ENCODE measurements around the gene WDR90.
A peak's percentile ranks its signal among the peaks of the same experiment; 100 is the strongest.

The WDR90 gene

DNA sequence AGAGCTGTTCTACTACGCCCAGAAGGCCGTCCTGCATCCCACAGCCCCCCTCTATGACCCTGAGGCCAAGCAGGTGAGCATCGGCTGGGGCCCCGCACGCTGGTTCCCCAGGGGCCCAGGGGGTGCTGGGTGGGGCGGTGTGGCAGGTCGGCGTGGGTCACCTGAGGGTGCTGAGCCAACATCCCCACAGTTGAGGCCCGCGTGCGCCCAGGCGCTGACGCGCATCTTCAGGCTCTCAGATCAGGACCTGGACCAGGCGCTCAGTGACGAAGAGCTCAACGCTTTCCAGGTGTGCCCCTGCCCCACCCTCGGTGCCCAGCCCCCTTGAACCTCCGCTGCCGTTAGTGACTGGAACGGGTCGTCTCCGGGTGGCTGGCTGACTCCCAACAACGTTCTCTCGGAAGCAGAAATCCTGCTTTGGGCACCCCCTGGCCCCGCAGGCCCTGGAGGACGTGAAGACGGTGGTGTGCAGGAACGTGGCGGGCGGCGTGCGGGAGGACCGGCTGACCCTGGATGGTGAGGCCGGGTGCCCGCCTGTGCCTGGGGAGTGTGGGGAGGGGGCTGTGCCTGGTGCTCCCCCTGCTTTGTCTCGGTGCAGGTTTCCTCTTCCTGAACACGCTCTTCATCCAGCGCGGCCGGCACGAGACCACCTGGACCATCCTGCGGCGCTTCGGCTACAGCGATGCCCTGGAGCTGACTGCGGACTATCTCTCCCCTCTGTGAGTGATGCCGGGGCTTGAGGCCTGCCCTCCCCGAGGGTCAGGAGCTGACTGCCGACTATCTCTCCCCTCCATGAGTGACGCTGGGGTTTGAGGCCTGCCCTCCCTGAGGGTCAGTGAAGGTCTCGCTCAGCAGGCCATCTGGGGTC is 21.6 kb downstream of the WDR90 start:
- no peak overlapping the region for H3K4me3 ChIP-seq (ENCODE audit: low read depth, low read length)
- H3K27me3 ChIP-seq (ENCODE audit: control insufficient read depth, insufficient read depth, low read length), result no peaks in the 10 kb centered on the region
- H3K9me3 ChIP-seq (ENCODE audit: control insufficient read depth, insufficient read depth, low read length), result no peaks in the 10 kb centered on the region
- no peak overlapping the region for H3K9ac ChIP-seq (ENCODE audit: low read depth, low read length)
- peaks cover 59% of the 10 kb centered on the region for H3K36me3 ChIP-seq (ENCODE audit: control insufficient read depth, insufficient read depth, low read length)
- H3K4me1 ChIP-seq (ENCODE audit: control insufficient read depth, insufficient read depth, low read length), result no peaks in the 10 kb centered on the region

DNA sequence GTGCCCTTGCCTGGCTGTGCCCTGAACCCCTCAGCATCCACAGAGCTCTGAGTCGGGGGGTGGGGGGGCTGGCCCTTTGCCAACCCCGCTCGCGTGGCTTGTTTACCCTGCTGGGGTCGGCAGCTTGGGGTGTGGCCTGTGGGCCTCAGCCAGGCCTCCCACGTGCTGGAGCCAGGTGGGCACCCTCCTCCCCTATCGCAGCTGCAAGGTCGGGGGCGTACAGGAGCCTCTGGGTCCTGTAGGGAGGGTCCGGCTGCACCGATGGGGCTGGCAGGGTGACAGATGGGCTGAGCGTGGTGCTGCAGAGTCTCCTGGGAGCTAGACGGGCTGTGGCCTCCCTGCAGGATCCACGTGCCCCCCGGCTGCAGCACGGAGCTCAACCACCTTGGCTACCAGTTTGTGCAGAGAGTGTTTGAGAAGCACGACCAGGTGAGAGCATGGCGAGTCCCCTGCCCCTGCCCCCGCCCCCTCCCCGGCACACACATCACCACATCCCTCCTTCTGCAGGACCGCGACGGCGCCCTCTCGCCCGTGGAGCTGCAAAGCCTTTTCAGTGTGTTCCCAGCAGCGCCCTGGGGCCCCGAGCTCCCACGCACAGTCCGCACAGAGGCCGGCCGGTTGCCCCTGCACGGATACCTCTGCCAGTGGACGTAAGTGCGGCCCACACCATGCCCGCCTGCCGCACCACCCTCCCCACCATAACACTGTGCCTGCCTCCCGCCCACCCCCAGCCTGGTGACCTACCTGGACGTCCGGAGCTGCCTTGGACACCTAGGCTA is 22.4 kb downstream of the WDR90 start:
- Histone ChIP-seq H3K27me3 (ENCODE audit: control insufficient read depth, insufficient read depth, low read length) (no peaks in the 10 kb centered on the region), H3K4me1 (ENCODE audit: control insufficient read depth, insufficient read depth, low read length) (no peaks in the 10 kb centered on the region), H3K36me3 (ENCODE audit: control insufficient read depth, insufficient read depth, low read length) (peaks cover 59% of the 10 kb centered on the region), H3K9ac (ENCODE audit: low read depth, low read length) (no peak overlapping the region), H3K9me3 (ENCODE audit: control insufficient read depth, insufficient read depth, low read length) (no peaks in the 10 kb centered on the region), H3K4me3 (ENCODE audit: low read depth, low read length) (no peak overlapping the region)

DNA sequence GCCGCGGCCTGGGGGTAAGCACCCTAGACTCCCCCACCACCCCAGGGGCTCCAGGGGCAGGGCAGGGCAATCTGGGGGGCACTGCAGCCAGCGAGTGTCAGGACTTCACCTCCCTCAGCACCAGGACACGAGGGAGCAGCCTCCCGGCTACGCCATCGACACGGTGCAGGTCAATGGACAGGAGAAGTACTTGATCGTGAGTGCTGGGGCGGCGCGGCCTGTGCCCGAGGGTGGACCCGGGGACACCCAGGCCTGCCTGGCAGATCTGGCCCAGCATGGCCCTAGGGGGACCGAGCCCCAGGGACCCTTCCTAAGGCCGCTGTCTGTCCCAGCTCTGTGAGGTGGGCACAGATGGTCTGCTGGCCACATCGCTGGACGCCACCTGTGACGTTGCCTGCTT is 23.2 kb downstream of the WDR90 start:
- Histone ChIP-seq H3K4me1 (ENCODE audit: control insufficient read depth, insufficient read depth, low read length) (no peaks in the 10 kb centered on the region), H3K9ac (ENCODE audit: low read depth, low read length) (no peak overlapping the region), H3K27me3 (ENCODE audit: control insufficient read depth, insufficient read depth, low read length) (no peaks in the 10 kb centered on the region), H3K9me3 (ENCODE audit: control insufficient read depth, insufficient read depth, low read length) (no peaks in the 10 kb centered on the region), H3K4me3 (ENCODE audit: low read depth, low read length) (no peak overlapping the region), H3K36me3 (ENCODE audit: control insufficient read depth, insufficient read depth, low read length) (peaks cover 55% of the 10 kb centered on the region)

DNA sequence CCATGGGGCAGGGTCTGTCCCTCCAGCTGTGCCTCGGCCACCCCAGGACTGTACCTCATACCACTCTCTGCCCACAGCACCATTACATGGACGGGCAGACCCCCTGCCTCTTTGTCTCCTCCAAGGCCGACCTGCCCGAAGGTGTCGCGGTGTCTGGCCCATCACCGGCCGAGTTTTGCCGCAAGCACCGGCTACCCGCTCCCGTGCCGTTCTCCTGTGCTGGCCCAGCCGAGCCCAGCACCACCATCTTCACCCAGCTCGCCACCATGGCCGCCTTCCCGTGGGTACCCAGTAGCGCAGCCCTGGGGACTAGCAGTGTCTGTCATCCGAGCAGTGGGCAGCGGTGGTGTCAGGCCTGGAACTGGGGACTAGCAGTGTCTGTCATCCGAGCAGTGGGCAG is 23.7 kb downstream of the WDR90 start:
- no peaks in the 10 kb centered on the region for H3K9me3 ChIP-seq (ENCODE audit: control insufficient read depth, insufficient read depth, low read length)
- no peak overlapping the region for H3K4me3 ChIP-seq (ENCODE audit: low read depth, low read length)
- no peaks in the 10 kb centered on the region for H3K27me3 ChIP-seq (ENCODE audit: control insufficient read depth, insufficient read depth, low read length)
- no peak overlapping the region for H3K9ac ChIP-seq (ENCODE audit: low read depth, low read length)
- peaks cover 55% of the 10 kb centered on the region for H3K36me3 ChIP-seq (ENCODE audit: control insufficient read depth, insufficient read depth, low read length)
- no peaks in the 10 kb centered on the region for H3K4me1 ChIP-seq (ENCODE audit: control insufficient read depth, insufficient read depth, low read length)

DNA sequence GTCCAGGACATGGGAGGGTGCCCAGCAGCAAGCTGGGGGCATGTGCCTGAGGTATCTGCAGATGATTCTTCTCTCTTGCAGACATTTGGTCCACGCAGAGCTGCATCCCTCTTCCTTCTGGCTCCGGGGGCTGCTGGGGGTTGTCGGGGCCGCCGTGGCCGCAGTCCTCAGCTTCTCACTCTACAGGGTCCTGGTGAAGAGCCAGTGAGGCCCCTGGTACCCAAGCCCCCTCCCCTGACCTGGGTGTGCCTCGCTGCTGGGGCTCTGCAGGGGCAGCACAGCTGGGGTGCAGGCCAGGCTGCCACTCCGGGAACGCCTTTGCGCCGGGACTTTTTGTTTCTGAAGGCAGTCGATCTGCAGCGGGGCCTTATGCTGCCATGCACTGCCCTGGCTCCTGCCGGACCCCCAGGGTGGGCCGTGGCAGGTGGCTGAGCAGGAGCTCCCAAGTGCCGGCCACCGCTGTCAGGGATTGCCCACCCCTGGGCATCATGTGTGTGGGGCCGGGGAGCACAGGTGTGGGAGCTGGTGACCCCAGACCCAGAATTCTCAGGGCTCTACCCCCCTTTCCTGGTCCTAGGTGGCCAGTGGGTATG is 24.3 kb downstream of the WDR90 start:
- H3K9me3 ChIP-seq (ENCODE audit: control insufficient read depth, insufficient read depth, low read length), result no peaks in the 10 kb centered on the region
- no peak overlapping the region for H3K4me3 ChIP-seq (ENCODE audit: low read depth, low read length)
- H3K9ac ChIP-seq (ENCODE audit: low read depth, low read length), result no peak overlapping the region
- no peaks in the 10 kb centered on the region for H3K27me3 ChIP-seq (ENCODE audit: control insufficient read depth, insufficient read depth, low read length)
- H3K36me3 ChIP-seq (ENCODE audit: control insufficient read depth, insufficient read depth, low read length), result peaks cover 55% of the 10 kb centered on the region
- no peaks in the 10 kb centered on the region for H3K4me1 ChIP-seq (ENCODE audit: control insufficient read depth, insufficient read depth, low read length)

DNA sequence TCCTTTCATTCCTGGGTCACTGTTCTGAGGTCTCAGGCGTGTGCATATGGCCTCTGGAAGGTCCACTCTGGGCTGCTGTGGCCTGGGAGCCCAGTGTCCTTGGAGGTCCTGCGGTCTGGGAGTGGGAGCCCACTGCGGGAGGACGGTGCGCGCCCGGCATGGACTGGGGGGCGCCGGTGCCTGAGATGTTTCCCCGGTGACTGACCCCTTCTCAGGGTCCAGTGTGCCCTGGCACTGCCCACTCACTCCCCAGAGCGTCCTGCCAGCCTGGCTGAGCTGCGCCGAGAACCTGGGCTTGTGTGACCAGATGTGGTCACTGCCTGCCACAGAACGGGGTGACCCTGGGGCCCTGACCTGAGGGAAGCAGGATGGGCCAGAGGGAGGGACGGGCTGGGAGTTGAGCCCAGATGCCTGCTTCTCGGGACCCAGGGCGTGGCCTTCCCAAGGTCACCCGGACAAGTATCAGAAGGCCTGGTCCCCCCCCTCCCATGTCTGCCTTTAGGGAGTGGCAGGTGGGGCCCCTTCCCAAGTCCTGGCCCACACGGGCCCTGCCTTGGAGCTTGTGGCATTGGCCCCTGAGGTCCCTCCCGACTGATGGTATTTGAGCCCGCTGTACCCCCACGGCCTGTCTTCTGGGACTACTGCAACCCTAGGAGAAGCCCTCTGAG is 25.2 kb downstream of the WDR90 start:
- Histone ChIP-seq H3K27me3 (ENCODE audit: control insufficient read depth, insufficient read depth, low read length) (no peaks in the 10 kb centered on the region), H3K4me3 (ENCODE audit: low read depth, low read length) (peak overlapping the region; percentile 65), H3K9me3 (ENCODE audit: control insufficient read depth, insufficient read depth, low read length) (no peaks in the 10 kb centered on the region), H3K36me3 (ENCODE audit: control insufficient read depth, insufficient read depth, low read length) (peaks cover 49% of the 10 kb centered on the region), H3K4me1 (ENCODE audit: control insufficient read depth, insufficient read depth, low read length) (no peaks in the 10 kb centered on the region), H3K9ac (ENCODE audit: low read depth, low read length) (no peak overlapping the region)

DNA sequence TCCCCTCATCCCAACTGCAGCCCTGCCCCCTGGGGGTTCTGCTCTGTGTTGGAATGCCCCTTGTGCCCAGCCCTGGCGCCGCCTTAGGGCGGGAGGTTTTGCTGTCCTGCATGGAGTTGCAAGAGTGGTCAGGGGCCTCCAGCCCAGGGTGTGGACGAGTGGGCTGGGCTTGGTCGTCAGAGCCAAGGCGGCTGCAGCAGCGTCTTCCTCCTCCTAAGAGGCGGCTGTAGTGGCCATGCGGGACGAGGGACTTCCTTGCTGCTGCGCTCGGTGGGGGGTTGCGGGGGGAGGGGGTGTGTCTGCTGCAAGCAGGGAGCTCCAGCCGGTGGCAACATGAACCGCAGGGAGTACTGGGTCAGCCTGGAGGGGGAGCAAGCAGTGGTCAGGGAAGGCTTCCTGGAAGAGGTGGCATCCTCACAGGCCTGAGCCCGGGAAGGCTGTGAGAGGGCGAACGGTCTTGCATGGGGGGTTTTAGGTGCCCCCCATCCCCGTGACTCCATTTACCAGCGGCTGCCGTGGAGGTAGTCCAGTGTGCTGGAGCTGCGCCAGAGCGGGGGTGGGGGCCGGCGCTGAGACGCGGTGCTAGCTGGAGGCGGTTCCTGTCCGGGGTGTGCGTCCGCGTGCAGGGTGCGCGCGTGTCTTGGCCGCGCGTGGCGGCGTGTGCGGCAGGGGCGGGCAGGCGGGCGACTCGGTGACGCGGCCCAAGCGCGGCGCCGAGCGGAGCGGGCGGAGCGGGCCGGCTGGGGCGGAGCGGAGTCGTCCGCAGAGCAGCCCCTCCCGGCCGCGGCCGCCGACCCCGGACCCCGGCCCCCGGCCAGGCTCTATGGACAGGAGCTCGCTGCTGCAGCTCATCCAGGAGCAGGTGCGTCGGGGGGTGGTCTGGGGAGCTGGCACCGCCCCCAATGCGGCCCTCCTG is 26.1 kb downstream of the WDR90 start, which contains the start of gene RHBDL1:
TSS of gene RHBDL1 (plus strand) at position 704 of the 916 bp plus-strand sequence. CDS start at position 824, 120 bp downstream.
- Histone ChIP-seq H3K9me3 (ENCODE audit: control insufficient read depth, insufficient read depth, low read length) (no peaks in the 10 kb centered on the region), H3K4me3 (ENCODE audit: low read depth, low read length) (peak within 1 kb of the TSS; percentile 65), H3K27me3 (ENCODE audit: control insufficient read depth, insufficient read depth, low read length) (no peaks in the 10 kb centered on the region), H3K36me3 (ENCODE audit: control insufficient read depth, insufficient read depth, low read length) (peaks cover 41% of the 10 kb centered on the region), H3K4me1 (ENCODE audit: control insufficient read depth, insufficient read depth, low read length) (no peaks in the 10 kb centered on the region), H3K9ac (ENCODE audit: low read depth, low read length) (peak within 1 kb of the TSS; percentile 47)

DNA sequence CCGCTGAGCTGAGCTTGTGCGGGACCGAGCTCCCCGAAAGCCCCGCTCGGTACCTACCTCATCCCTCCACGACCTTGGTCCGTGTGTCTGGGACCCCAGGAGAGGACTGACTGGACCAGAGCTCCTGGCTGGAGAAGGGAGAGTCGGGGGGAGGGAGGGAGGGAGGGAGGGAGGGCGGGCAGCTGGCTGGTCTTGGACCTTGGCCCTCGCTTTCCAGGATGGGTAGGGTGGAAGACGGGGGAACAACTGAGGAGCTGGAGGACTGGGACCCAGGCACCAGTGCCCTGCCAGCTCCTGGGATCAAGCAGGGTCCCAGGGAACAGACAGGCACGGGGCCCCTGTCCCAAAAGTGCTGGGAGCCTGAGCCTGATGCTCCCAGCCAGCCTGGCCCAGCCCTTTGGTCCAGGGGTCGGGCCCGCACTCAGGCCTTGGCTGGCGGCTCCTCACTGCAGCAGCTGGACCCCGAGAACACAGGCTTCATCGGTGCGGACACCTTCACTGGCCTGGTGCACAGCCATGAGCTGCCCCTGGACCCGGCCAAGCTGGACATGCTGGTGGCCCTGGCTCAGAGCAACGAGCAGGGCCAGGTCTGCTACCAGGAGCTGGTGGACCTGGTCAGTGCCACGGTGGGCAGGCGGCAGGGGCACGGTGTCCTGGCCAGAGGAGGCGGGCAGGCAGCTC is 26.9 kb downstream of the WDR90 start:
- peak overlapping the region; percentile 65 for H3K4me3 ChIP-seq (ENCODE audit: low read depth, low read length)
- H3K9ac ChIP-seq (ENCODE audit: low read depth, low read length), result no peak overlapping the region
- H3K4me1 ChIP-seq (ENCODE audit: control insufficient read depth, insufficient read depth, low read length), result no peaks in the 10 kb centered on the region
- no peaks in the 10 kb centered on the region for H3K9me3 ChIP-seq (ENCODE audit: control insufficient read depth, insufficient read depth, low read length)
- peaks cover 33% of the 10 kb centered on the region for H3K36me3 ChIP-seq (ENCODE audit: control insufficient read depth, insufficient read depth, low read length)
- H3K27me3 ChIP-seq (ENCODE audit: control insufficient read depth, insufficient read depth, low read length), result no peaks in the 10 kb centered on the region

DNA sequence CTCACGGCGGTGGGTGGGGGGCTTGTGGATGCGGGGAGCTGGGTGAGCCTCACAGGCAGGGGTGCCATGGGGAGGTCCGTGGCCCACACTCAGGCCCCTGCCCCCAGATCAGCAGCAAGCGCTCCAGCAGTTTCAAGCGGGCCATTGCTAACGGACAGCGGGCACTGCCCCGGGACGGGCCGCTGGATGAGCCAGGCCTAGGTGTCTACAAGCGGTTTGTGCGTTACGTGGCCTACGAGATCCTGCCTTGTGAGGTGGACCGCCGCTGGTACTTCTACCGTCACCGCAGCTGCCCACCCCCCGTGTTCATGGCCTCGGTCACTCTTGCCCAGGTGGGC is 27.4 kb downstream of the WDR90 start:
- no peaks in the 10 kb centered on the region for H3K27me3 ChIP-seq (ENCODE audit: control insufficient read depth, insufficient read depth, low read length)
- H3K36me3 ChIP-seq (ENCODE audit: control insufficient read depth, insufficient read depth, low read length), result peaks cover 30% of the 10 kb centered on the region
- H3K4me3 ChIP-seq (ENCODE audit: low read depth, low read length), result peak overlapping the region; percentile 24
- no peaks in the 10 kb centered on the region for H3K4me1 ChIP-seq (ENCODE audit: control insufficient read depth, insufficient read depth, low read length)
- no peak overlapping the region for H3K9ac ChIP-seq (ENCODE audit: low read depth, low read length)
- H3K9me3 ChIP-seq (ENCODE audit: control insufficient read depth, insufficient read depth, low read length), result no peaks in the 10 kb centered on the region

DNA sequence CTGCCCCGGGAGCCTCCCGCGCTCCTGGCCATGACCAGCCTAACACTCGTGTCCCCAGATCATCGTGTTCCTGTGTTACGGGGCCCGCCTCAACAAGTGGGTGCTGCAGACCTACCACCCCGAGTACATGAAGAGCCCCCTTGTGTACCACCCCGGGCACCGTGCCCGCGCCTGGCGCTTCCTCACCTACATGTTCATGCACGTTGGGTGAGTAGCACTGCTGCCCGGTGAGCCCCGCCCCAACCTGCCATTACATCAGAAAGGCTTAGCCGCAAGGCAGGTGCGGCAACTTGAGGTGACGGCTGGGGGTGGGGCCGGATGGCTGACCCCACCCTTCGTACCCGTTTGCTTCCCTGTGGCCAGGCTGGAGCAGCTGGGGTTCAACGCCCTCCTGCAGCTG is 27.7 kb downstream of the WDR90 start:
- H3K36me3 ChIP-seq (ENCODE audit: control insufficient read depth, insufficient read depth, low read length), result peaks cover 31% of the 10 kb centered on the region
- H3K4me1 ChIP-seq (ENCODE audit: control insufficient read depth, insufficient read depth, low read length), result no peaks in the 10 kb centered on the region
- no peak overlapping the region for H3K9ac ChIP-seq (ENCODE audit: low read depth, low read length)

More for the DNA sequence above, 27.7 kb downstream of the WDR90 start:
- H3K9me3 ChIP-seq (ENCODE audit: control insufficient read depth, insufficient read depth, low read length), result no peaks in the 10 kb centered on the region
- peak overlapping the region; percentile 24 for H3K4me3 ChIP-seq (ENCODE audit: low read depth, low read length)
- no peaks in the 10 kb centered on the region for H3K27me3 ChIP-seq (ENCODE audit: control insufficient read depth, insufficient read depth, low read length)
